B cell (primary cell): ENCODE data around the gene KCNMB2. TPM values are rescaled to one million over a fixed set of nuclear protein-coding genes. Genes with fewer than 3 reads are reported as not detected.

Source experiments
- ATAC-seq: fragments of 200-7000 bp; cut with Tn5 transposase; one replicate; pipeline ENCODE4 v1.10.0; 2021; ENCODE audit warnings: low read depth, mild to moderate bottlenecking, moderate number of reproducible peaks, moderate library complexity
- CTCF ChIA-PET: fragments of 350-600 bp; sonication (Branson Sonifier 250); formaldehyde crosslinking; loops from one replicate; lab custom pipeline; 2021; ENCODE audit warnings: antibody characterized with exemption, inconsistent platforms; lab: Charles Lee
- POLR2A ChIA-PET: fragments of 350-600 bp; sonication (Branson Sonifier 250); formaldehyde crosslinking; loops from one replicate; lab custom pipeline; 2021; ENCODE audit warnings: antibody characterized with exemption; lab: Charles Lee
- DNase-seq: peaks from one replicate; pipeline ENCODE4 v3.0.0; 2013
- H2AFZ ChIP-seq: 2 replicates; pipeline ENCODE4 v1.6.1; 2012; ENCODE audit warnings: mild to moderate bottlenecking, low read depth, low read length; ENCODE audit not compliant: insufficient read depth, poor library complexity, severe bottlenecking
- H3K27ac ChIP-seq, 2 donors: 1 replicate in 1 of 2; 2 replicates in 1 of 2; pipeline ENCODE4 v1.5.1; 2012 to 2013; ENCODE audit warnings: low read length in 2 of 2, mild to moderate bottlenecking in 2 of 2, moderate library complexity in 1 of 2
- H3K27me3 ChIP-seq, 4 experiments: fragments of 200-600 bp in 1 of 4; sonication (generic) in 1 of 4; replicated peaks in 1 of 4; 1 replicate in 2 of 4; 2 replicates in 2 of 4; pipeline versions ENCODE4 v1.6.1 to v1.7.0; 2013 to 2016; ENCODE audit warnings: low read length in 3 of 4, mild to moderate bottlenecking in 2 of 4, mixed read lengths in 1 of 4, moderate library complexity in 1 of 4; ENCODE audit not compliant: insufficient read depth in 4 of 4, control insufficient read depth in 3 of 4; ENCODE audit errors: control extremely low read depth in 1 of 4
- H3K36me3 ChIP-seq, 2 experiments: replicated peaks in 1 of 2; 1 replicate in 1 of 2; 2 replicates in 1 of 2; pipeline versions ENCODE4 v1.6.1 to v1.7.1; 2013; ENCODE audit warnings: low read length in 1 of 2; ENCODE audit not compliant: insufficient read depth in 2 of 2, control insufficient read depth in 1 of 2; ENCODE audit errors: control extremely low read depth in 1 of 2, extremely low read depth in 1 of 2
- H3K4me1 ChIP-seq, 2 donors: fragments of 200-600 bp in 1 of 2; sonication (generic) in 1 of 2; 1 replicate in 1 of 2; 2 replicates in 1 of 2; pipeline versions ENCODE4 v1.5.1 to v1.6.1; 2013 to 2017; ENCODE audit warnings: low read length in 2 of 2; ENCODE audit not compliant: control insufficient read depth in 2 of 2, insufficient read depth in 2 of 2
- H3K4me2 ChIP-seq: replicated peaks from 2 replicates; pipeline ENCODE3; 2012; ENCODE audit warnings: mild to moderate bottlenecking, low read depth, low read length; ENCODE audit not compliant: poor library complexity, severe bottlenecking
- H3K4me3 ChIP-seq, 5 experiments: fragments of 200-600 bp in 1 of 5; sonication (generic) in 1 of 5; 1 replicate in 3 of 5; 2 replicates in 2 of 5; pipeline versions ENCODE4 v1.5.1 to v1.7.0; 2011 to 2016; ENCODE audit warnings: low read length in 4 of 5, mild to moderate bottlenecking in 4 of 5, low read depth in 2 of 5, control low read depth in 1 of 5, moderate library complexity in 1 of 5; ENCODE audit not compliant: insufficient read depth in 1 of 5; ENCODE audit errors: control extremely low read depth in 1 of 5, extremely low read depth in 1 of 5
- H3K79me2 ChIP-seq: fragments of 200-600 bp; sonication (generic); one replicate; pipeline ENCODE4 v1.6.0; 2016; ENCODE audit warnings: low read length; ENCODE audit not compliant: control insufficient read depth, insufficient read depth
- H3K9ac ChIP-seq: fragments of 200-600 bp; sonication (generic); 2 replicates; pipeline ENCODE4 v1.6.1; 2017; ENCODE audit warnings: mild to moderate bottlenecking, low read length, moderate library complexity
- H3K9me3 ChIP-seq, 3 donors: one replicate each; pipeline versions ENCODE4 v1.6.1 to v1.7.1; 2013; ENCODE audit warnings: low read length in 2 of 3; ENCODE audit not compliant: control insufficient read depth in 2 of 3, insufficient read depth in 1 of 3; ENCODE audit errors: control extremely low read depth in 1 of 3
- H4K20me1 ChIP-seq: 2 replicates; pipeline ENCODE4 v1.6.0; 2012; ENCODE audit warnings: mild to moderate bottlenecking, low read length; ENCODE audit not compliant: insufficient read depth, control insufficient read depth, poor library complexity, severe bottlenecking
- H3K27ac Mint-ChIP-seq: one replicate; pipeline ENCODE4 v1.8.0; 2021; ENCODE audit warnings: mixed read lengths
- H3K27me3 Mint-ChIP-seq: one replicate; pipeline ENCODE4 v1.8.0; 2021; ENCODE audit warnings: mixed read lengths
- H3K4me1 Mint-ChIP-seq: one replicate; pipeline ENCODE4 v1.8.0; 2021; ENCODE audit warnings: mixed read lengths
- H3K4me3 Mint-ChIP-seq: one replicate; pipeline ENCODE4 v1.8.0; 2021; ENCODE audit warnings: mixed read lengths
- H3K9me3 Mint-ChIP-seq: one replicate; pipeline ENCODE4 v1.8.0; 2022; ENCODE audit warnings: mixed read lengths; ENCODE audit not compliant: insufficient read depth
- CTCF ChIP-seq: fragments of 200-600 bp; IDR thresholded peaks from one replicate; pipeline ENCODE4 v1.8.0; 2022; ENCODE audit warnings: antibody characterized with exemption, mild to moderate bottlenecking
- EZH2 ChIP-seq: IDR thresholded peaks from 2 replicates; pipeline ENCODE4 v1.6.1; 2012; ENCODE audit warnings: borderline replicate concordance, low read depth, mild to moderate bottlenecking, moderate library complexity, low read length; ENCODE audit not compliant: insufficient read depth, poor library complexity, severe bottlenecking
- WGBS: methylation state at CpG from one replicate; pipeline ENCODE4 v1.1.5; 2013; ENCODE audit warnings: missing lambda C conversion rate; ENCODE audit not compliant: insufficient coverage; 5-methylcytosine and 5-hydroxymethylcytosine counted together
- intact Hi-C: fragments of 100-400 bp; cut with micrococcal nuclease; formaldehyde crosslinking; loops from one replicate; pipeline ENCODE4 v1.10.0; 2022
- polyA plus RNA-seq: library from polyadenylated mRNA; depleted of rRNA; stranded (reverse); fragments of >200 nt; gene quantifications from 2 replicates; pipeline ENCODE4 v1.2.3, GENCODE V29; 2012
- total RNA-seq, 2 donors: library from RNA; stranded (reverse); fragments of 120-200 nt in 1 of 2; gene quantifications; 1 replicate in 1 of 2; 2 replicates in 1 of 2; pipeline versions ENCODE4 v1.2.3 to v1.2.4, GENCODE V29; 2013 to 2022

Gene KCNMB2
- total and polyA plus RNA-seq, 2 donors (not counting 1 experiment from before 2014, with no cell fraction given) = not detected

- ATAC-seq (no peak), DNase-seq (no peak)
- ChIA-PET CTCF (no interaction called here), POLR2A (no interaction called here)
- Mint-ChIP-seq H3K4me3 (no peak overlapping the region), H3K9me3 (no peaks in the 10 kb centered on the region), H3K27me3 (no peaks in the 10 kb centered on the region), H3K4me1 (no peaks in the 10 kb centered on the region), H3K27ac (no peak overlapping the region)
- H4K20me1 ChIP-seq = no peaks in the 10 kb centered on the region
- WGBS = no CpG with 5 or more reads among the region's 1 CpG
- no peak overlapping the region for H3K4me2 ChIP-seq
- H2AFZ ChIP-seq = no peak overlapping the region
- no peak overlapping the region for H3K27ac ChIP-seq
- no peak overlapping the region for H3K4me3 ChIP-seq
- TF ChIP-seq CTCF (no peak), EZH2 (no peak)
- H3K36me3 ChIP-seq = no peaks in the 10 kb centered on the region
- no peaks in the 10 kb centered on the region for H3K4me1 ChIP-seq
- intact Hi-C loops = no loop called here
- H3K9ac ChIP-seq = no peak overlapping the region
- H3K79me2 ChIP-seq = no peaks in the 10 kb centered on the region
- H3K9me3 ChIP-seq = peaks cover 0 to 12% (median under 1%) of the 10 kb centered on the region in 3 donors
- no peaks in the 10 kb centered on the region for H3K27me3 ChIP-seq
These were observed 167.2 kb downstream of the KCNMB2 start for GRCh38 chr3:178703268-178703975.

- CTCF ChIA-PET = interaction anchor here (0.6 kb wide), 1 partner anchor 594 kb away, joined by 3 read pairs; no protein-coding TSS in a partner anchor
- H3K9me3 Mint-ChIP-seq = no peaks in the 10 kb centered on the region
- no peak for DNase-seq
These were observed 169.7 kb downstream of the KCNMB2 start for GRCh38 chr3:178705925-178706324.

More at GRCh38 chr3:178705925-178706324, 169.7 kb downstream of the KCNMB2 start:
- Histone ChIP-seq H3K27ac (no peak overlapping the region), H3K36me3 (no peaks in the 10 kb centered on the region), H3K27me3 (no peaks in the 10 kb centered on the region), H3K4me1 (no peaks in the 10 kb centered on the region), H3K9ac (no peak overlapping the region), H4K20me1 (no peaks in the 10 kb centered on the region), H3K4me3 (no peak overlapping the region), H3K9me3 (no peaks in the 10 kb centered on the region), H2AFZ (no peak overlapping the region), H3K79me2 (no peaks in the 10 kb centered on the region), H3K4me2 (no peak overlapping the region)
- Mint-ChIP-seq H3K4me3 (no peak overlapping the region), H3K4me1 (no peaks in the 10 kb centered on the region), H3K27ac (no peak overlapping the region), H3K27me3 (no peaks in the 10 kb centered on the region)
- TF ChIP-seq EZH2 (no peak), CTCF (no peak)
- POLR2A ChIA-PET = no interaction called here
- no peak for ATAC-seq
- intact Hi-C loops = no loop called here
- WGBS = 60% methylated on average over 1 of the region's 4 CpGs
